Frontal cortex (tissue), 4 donors: ENCODE results near the gene SMIM10L1. TPM values are rescaled to one million over a fixed set of nuclear protein-coding genes. Genes with fewer than 3 reads are reported as not detected.
A peak's percentile ranks its signal among the peaks of the same experiment; 100 is the strongest.

Experiments
- DNase-seq, 2 donors: peaks; one replicate each; pipeline ENCODE4 v3.0.0; 2012; ENCODE audit warnings: low spot score in 2 of 2
- FAIRE-seq: peaks from 2 replicates; lab custom pipeline; 2012; peaks lifted over from hg19 to GRCh38; lab: Jason Lieb, UNC
- total RNA-seq: library from RNA; depleted of rRNA; stranded (reverse); fragments of >200 nt; gene quantifications from one replicate; pipeline ENCODE4 v1.2.3, GENCODE V29; 2014
- donor health status: control.
- donor health status: control.
- donor health status: control.

Gene SMIM10L1
- 10.2 TPM for total RNA-seq

DNA sequence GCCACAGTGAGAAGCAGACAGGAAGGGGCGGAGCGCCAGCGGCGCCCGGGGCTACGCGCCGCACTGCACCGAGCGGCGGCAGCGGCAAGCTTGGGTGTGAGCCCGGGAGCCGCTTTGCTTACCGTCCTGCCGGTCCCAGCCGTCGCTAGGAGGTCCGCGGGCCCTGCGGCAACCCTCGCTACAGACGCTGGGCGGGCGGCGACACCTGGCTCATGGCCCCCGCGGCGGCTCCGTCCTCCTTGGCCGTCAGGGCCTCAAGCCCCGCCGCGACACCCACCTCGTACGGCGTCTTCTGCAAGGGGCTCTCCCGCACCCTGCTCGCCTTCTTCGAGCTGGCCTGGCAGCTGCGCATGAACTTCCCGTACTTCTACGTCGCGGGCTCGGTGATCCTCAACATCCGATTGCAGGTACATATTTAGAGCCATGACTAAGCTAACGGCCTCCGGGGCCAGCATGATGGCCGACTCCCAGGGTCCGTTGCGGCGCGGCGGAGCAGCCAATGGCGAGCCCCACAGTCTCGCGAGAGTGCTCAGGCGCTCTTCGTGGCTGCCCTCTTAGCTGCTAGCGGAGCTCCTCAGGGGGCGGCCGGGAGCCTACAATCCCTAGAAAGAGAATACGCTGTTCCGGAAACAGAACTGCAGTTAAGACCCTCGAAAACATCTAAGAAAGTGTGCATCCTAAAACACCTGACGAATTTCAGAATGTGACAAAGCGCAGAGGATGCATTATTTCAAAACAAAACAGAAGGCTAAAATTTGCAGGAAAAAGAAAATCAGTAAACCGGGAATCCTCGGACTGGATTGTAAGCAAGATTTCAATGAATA, at the start of gene SMIM10L1:
Gene SMIM10L1, plus strand, starts transcription at position 50 of the 824 bp plus-strand sequence. Its CDS starts 163 bp downstream, at position 213.
- FAIRE-seq (no peak), DNase-seq (peak; percentile 68 to 73)

DNA sequence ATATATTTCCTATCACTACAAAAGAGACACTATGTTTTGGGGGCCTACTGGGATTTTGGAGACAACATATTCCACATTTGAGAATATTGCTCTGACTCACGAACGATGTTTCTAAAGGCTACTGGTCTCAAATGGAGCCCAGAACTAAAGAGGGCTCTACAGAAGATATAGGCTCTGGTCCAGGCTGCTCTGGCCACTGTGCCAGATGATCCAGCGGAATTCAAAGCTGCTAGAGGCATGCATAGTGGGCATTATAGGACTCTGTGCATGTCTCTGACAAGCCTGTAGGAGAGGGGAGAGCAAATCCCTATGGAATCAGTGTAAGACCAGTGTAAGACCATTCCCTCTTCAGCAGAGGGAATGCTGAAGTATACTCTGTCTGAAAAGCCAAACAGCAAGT, 40.6 kb upstream of the SMIM10L1 start:
- DNase-seq, result no peak
- no peak for FAIRE-seq

DNA sequence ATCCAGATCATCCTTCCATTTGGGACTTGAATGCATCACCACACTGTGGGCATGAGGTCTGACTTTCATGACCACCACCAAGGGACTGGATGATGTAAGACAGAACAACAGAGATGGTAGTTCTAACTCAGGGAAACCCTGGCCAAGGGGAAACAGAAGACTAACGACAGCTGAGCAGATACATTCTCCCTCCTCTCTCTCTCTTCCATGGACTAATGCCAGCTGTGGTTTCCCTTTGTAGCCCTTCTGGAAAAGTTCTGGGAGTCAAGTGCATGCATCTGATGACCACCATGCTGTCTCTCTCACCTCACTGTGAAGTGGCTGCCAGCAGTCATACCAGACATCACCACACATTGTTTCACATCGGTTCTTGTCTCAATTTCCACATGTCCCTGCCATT, 40.0 kb upstream of the SMIM10L1 start:
- DNase-seq (no peak), FAIRE-seq (no peak)

DNA sequence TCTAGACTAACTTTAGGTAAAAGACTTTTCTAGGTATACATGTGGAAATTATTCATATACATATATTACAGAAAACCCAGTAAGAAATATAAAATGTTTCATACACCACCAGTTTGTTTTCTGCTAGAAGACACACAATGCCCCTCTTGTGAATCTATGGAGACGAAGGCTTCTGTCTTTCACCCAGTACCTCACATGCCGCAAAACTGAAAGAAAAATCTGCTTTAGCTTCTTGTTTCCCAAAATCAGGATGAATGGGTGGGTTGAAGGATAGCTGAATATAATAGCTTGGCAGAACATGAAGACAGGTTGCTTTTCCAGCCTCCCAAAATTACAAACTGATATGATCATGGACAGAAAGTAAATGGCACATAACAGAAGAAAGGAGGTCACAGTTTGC, 37.8 kb upstream of the SMIM10L1 start:
- FAIRE-seq (peak; percentile 86), DNase-seq (no peak)

DNA sequence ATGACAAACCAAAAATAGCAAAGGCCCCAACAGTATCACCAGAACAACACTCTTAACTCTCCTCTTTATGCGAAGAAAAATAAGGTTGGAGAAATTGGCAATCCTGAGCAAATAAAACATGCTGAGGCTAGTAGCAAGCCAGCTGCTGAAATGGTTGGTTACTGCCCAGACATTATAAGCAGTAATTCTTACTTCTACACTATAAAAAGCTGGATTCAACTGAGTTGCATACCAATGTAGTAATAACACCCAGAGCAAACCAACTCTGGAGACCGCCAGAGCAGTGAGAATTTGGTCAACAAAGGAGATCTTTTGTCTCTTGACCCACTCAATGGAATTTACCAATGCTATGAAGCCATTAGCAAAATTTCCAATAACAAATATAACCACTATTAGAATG, 37.2 kb upstream of the SMIM10L1 start:
- FAIRE-seq (no peak), DNase-seq (no peak)

DNA sequence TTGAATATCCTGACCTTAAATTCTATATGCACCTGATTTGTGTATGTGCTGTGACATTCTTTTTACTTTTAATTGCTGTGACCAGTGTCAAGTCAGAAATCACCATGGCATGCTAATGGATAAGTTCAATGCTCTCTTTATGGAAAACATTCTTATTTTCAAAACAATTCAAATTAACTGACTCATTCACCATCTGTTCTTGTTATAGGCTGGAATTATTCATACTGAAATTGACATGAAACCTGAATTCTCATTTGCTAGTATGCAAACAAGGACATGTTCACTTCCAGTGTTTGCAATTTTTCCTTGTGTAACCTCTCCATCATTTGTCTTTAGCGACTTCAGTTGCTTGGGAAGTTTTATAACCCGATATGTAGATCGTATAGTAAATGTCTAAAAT, 36.7 kb upstream of the SMIM10L1 start, which contains the start of gene TAS2R30:
Gene TAS2R30, minus strand, starts transcription at position 340 of the 400 bp plus-strand sequence. CDS start 400 bp downstream, outside the sequence.
- DNase-seq (no peak), FAIRE-seq (no peak)

DNA sequence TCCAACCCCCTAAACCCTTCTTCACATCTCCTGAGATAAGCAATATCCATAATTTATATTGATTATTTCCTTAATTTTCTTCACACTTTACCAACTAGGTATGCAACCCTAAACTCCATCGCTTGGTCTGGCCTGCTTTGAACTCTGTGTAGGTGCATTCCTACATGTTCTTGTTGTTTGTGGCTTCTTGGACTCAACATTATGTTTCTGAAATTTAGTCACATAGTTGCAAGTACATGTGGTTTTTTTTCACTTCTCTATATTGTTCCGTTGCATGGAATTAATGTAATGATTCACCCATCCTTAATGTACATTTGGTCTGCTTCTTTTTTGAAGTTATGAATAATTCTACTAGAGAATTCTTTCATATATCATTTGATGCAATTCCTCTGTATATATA, 34.9 kb upstream of the SMIM10L1 start:
- FAIRE-seq (no peak), DNase-seq (no peak)

DNA sequence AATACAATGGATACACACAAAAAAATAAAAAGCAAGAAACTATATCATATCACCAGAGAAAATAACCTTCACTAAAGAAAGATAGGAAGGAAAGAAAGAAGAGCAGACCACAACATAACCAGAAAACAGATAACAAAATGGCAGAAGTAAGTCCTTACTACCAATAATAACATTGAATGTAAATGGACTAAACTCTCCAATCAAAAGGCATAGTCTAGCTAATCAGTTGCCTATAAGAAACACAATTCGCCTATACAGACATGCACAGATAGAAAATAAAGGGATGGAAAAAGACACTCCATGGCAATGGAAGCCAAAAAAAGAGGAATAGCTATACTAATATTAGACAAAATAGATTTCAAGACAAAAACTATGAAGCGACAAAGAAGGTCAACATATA, 27.6 kb upstream of the SMIM10L1 start:
- DNase-seq, result no peak
- no peak for FAIRE-seq

DNA sequence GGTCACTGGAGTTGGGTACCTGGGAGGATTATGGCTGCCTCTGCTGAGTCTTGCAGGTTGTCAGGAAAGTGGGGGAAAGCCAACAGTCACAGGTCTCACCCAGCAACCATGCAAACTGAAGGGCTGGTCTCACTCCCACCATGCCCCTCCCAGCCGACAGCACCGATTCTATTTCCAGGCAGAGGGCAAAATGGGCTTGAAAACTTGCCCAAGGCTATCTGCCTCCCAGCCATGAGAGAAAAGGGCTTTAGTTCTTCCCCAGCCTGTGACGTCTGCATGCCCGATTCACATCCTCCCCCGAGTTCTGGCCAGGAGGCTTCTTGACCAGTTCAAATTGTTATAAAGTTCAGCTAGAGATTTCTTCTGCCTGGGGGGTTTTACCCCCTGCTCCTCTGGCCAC, 26.7 kb upstream of the SMIM10L1 start:
- FAIRE-seq, result no peak

DNA sequence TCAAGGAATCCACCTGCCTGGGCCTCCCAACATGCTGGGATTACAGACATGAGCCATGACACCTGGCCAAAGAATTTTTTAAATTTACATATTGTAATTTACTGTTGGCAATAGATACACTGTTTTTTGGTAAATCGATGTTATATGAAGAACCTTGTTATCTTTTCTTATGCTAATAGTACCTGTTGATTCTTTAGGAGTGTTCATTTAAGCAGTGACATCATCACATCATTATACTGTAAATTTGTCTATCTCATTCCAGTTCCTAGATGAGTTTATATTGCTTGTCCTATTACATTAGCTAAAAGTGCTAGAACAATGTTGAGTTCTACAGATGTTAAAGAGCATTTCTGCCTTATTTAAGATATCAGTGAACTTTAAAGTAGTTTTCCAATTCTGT, 23.6 kb upstream of the SMIM10L1 start:
- DNase-seq, result no peak
- FAIRE-seq, result no peak

More for the DNA sequence above, 26.7 kb upstream of the SMIM10L1 start:
- DNase-seq, result no peak

DNA sequence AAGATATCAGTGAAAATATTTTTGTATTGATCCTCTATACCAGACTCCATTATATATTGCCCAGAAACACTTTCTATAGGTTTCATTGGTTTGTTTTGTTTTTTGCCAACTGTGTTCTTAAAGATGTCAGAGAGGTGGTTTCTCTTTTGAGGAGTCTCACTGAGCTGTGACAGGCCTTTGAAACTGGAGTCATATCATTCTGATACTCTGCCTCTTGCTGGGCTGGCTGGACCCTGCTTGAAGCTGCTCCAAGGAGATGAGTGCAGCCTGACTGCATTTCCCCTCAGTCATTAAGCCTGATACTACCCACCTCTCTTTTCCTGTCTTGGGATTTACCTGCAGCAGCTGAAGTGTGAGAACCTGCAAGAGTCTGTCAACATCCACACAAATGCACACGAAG, 20.2 kb upstream of the SMIM10L1 start:
- DNase-seq, result no peak
- FAIRE-seq, result no peak

DNA sequence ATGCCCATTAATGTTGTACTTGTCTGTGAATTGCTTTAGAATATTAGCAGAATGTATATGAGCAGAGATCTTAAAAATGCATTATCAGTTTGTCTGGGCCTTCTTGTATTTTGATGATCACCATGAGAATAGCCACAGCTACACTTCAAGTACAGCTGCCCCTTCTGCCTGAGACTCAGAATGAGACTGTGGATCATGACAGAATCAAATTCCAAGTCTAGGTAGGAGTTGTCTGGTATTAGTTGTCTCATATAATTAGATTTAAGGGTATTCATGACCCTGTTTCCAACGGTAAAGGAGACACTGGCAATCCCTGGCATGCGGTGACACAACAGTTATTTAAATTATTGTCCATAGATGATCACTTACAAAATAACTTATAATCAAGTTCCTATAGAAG, 18.3 kb upstream of the SMIM10L1 start:
- DNase-seq, result no peak
- no peak for FAIRE-seq

DNA sequence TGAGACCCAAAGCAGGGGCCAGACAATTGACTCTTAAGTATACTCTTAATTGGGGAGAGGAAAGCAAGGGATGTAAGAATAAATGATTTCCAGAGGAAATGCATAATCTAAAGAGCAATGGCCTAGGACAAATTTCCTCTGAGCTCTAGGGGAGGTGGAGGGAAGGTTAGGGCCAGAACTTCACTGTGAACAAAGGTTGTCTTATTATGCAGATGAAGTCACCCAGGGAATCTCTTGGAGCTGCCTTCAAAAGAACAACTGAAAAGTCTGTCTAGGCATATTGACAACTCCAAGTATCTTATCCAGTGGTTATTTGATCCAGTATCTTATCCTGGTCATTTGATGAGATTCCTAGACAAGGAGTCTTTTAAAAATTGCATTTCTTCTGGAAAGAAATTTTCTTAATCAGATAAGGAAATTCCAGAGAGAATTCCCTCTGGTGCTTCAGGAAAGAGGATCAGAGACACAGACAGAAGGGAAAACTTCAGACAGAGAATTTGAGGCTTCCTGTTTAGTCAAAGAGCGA, 16.5 kb upstream of the SMIM10L1 start:
- FAIRE-seq (no peak), DNase-seq (no peak)

DNA sequence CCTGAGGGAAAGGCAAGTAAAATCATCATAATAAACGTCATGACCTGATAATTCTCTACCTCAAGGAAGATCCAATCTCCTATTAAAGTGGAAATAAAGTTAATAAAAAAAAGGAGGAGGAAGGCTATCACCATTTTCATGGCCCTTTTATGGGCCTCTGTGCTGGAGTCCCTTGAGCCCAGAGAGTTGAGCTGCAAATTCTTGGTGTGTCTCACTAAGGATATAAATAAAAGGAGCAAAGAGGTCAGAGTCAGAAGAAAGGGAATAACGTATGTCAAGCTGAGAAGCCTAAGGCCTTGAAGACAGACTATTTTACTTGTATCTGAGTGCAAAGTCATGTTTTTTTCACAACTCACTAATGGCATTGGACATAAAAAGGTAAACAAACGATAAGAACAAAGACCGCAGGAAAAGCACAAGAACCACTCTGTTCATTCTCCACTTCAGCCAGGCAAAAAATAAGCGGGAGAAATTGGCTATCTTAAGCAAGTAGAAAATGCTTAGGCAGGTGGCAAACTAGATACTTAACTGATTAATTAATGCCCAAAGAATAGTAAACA, 12.0 kb upstream of the SMIM10L1 start:
- no peak for DNase-seq
- no peak for FAIRE-seq

DNA sequence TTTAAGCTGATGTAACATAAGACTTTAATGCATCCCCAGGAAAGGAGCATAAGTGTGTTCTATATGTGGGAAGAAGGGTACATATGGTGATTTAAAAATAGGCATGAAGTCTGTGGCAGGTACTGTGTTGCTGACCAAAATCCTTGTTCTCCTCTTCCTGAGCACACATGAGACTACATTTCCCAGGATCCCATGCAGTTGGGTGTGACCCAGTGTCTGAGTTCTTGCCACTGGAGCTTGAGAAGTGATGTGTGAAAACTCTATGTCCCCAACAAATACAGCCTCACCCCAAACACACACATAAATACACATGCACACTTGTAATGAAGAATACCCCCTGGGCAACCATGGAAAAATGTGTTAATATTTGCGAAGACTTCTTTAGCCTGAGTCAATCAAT, 8.5 kb upstream of the SMIM10L1 start:
- DNase-seq (no peak), FAIRE-seq (no peak)

DNA sequence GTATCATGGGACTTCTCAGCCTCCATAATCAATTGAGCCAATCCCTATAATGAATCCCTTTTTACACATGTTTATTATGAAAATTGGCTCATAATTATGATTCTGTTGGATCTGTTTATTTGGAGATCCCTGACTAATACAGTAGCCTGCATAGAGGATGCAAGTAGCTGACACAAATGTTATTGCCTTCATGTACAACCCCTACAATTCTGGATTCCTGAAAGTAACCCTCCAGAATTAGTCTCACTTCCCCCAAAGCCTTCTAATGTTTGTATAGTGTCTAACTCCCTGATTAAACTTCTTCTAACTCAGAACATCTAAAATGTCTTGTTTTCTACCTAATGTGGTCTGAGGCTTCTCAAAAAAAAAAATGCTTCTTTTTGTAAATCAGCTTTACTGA, 6.6 kb upstream of the SMIM10L1 start:
- DNase-seq (no peak), FAIRE-seq (no peak)

DNA sequence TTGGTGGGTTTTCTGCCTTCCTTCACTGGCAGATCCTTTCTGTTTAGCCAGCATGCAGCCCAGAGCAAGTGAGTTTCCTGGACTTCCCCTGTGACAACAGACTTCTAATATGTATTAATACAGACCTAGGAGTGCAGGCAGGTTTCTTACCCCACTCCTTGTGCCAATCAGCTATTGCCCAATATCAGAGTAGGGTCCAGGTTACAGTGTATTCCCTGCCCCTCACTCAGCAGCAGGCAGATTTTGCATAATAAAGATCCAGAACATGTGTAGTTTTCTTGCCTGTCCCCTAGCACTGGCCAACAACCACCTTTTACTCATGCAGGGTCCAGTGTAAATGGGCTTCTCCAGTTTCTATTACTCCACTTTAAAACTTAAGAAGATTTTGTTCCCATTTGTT, 4.7 kb upstream of the SMIM10L1 start:
- DNase-seq (no peak), FAIRE-seq (no peak)

DNA sequence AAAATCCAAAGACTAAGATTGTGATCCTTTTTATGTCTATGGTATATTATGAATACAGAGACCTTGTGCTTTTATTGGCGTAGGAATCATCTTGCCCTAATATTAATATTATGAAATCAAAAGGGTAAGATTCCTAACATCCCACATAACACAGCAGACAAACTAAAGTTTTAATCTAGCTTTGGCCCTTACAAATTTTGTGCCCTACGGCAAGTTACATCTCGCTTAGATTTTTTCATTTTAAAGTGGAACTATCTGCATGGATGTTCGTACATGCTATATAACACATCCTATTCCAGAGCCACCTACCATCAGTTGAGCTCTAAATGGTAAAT, 217 bp upstream of the SMIM10L1 start:
- no peak for FAIRE-seq

DNA sequence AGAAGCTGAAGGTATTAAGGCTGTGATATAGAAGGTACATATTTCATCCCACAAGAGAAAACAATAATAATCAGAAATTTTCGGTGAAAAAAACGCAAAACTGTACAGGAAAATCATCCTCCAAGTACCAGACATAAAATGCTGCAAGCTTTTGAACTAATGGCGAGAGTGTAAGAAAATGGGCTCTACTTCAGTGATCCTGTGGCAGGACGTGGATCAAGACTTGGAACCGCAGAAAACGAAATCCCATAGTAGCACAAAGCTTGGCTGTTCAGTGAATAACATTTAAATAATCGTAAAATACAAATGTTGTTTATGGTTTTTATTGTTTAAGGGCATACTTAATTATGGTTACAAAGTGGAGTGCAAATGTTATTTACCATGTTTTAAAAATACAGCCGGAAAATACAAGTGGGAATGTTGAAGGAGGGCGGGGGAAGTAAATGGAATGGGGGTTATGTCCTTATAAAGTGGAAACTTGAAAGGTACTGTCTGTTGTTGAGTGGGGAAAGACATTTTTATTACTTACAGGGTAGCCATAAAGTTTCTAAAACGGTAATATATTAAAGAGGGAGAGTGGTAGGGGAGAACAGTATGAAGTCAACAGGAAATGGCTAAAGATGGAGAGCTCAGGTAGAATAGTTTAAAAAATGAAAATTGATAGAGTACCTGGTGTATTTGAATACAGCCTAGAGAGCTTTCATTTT, 1.1 kb downstream of the SMIM10L1 start:
- no peak for DNase-seq
- FAIRE-seq, result no peak

More for the DNA sequence above, 217 bp upstream of the SMIM10L1 start:
- DNase-seq, result no peak

DNA sequence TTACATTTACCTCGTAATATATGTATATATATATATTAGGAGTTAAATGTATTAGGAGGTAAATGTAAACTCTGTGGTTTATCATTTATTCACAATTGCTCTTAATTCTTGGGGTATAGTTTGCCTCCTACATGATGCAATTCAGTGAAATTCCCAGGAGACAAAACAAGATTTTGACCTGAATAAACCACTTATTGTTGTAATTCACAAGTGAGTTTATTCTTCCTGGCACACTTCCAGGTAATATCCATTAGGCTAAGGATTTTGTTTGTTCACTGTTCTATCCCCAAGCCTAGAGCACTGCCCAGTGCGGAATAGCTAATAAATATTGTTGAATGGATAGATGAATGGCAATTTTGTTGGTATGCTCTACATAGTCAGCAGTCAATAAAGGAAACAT, 3.0 kb downstream of the SMIM10L1 start:
- DNase-seq, result no peak
- FAIRE-seq, result no peak

DNA sequence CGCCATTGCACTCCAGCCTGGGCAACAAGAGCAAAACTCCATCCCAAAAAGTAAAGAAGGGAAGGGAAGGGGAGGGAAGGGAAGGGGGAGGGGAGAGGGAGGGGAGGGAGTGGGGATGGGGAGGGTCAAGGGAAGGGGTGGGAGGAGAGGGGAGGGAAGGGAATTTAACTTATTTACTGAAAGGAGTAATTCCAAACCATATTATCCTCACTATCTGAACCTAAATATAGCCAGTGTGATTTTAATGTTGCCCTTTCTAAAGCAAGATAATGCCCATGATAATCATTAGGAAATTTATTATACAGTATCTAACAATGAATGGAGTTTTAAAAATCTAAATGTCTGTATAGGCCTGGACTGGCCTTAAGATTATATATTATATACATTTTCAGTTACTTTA, 7.3 kb downstream of the SMIM10L1 start:
- no peak for FAIRE-seq

More for the DNA sequence above, 7.3 kb downstream of the SMIM10L1 start:
- DNase-seq, result no peak
